Kidney epithelial cell (primary cell): ENCODE data around the gene MXRA7. TPM values are rescaled to one million over a fixed set of nuclear protein-coding genes. Genes with fewer than 3 reads are reported as not detected.
"Not testable (repeated sequence)": the region's sequence is repeated elsewhere in the genome, so short reads cannot be mapped to it uniquely, and the experiment has no call there.

Experiments
- DNase-seq: peaks from one replicate; pipeline ENCODE4 v3.0.0-alpha.2; 2010; ENCODE audit warnings: low read depth
- H3K27me3 ChIP-seq: 2 replicates; pipeline ENCODE4 v1.6.0; 2011; ENCODE audit warnings: low read length; ENCODE audit not compliant: control insufficient read depth, insufficient read depth
- H3K36me3 ChIP-seq: 2 replicates; pipeline ENCODE4 v1.5.1; 2011; ENCODE audit warnings: low read length; ENCODE audit not compliant: control insufficient read depth, insufficient read depth
- H3K4me3 ChIP-seq: 2 replicates; pipeline ENCODE4 v1.5.1; 2011; ENCODE audit warnings: low read depth, mild to moderate bottlenecking, control low read depth, low read length
- CTCF ChIP-seq: IDR thresholded peaks from 2 replicates; pipeline ENCODE4 v1.5.1; 2011; ENCODE audit warnings: mild to moderate bottlenecking, moderate library complexity, low read length, control low read depth, inconsistent platforms; ENCODE audit not compliant: insufficient read depth, poor library complexity, severe bottlenecking
- total RNA-seq: library from RNA; depleted of rRNA; stranded (reverse); fragments of >200 nt; gene quantifications from 2 replicates; pipeline ENCODE4 v1.2.3, GENCODE V29; 2015

The MXRA7 gene
- total RNA-seq, 1 donor from 2014 or later: 110 TPM

GRCh38 chr17:76732734-76733617 is 22.2 kb upstream of the MXRA7 start:
- no peak for DNase-seq
- no peak overlapping the region for H3K4me3 ChIP-seq
- no peak for TF ChIP-seq CTCF

GRCh38 chr17:76731800-76732733 is 21.3 kb upstream of the MXRA7 start:
- H3K4me3 ChIP-seq, H3K36me3 ChIP-seq, H3K27me3 ChIP-seq, DNase-seq: not testable (repeated sequence)

More at GRCh38 chr17:76732734-76733617, 22.2 kb upstream of the MXRA7 start:
- H3K27me3 ChIP-seq: no peaks in the 10 kb centered on the region
- peaks cover 1% of the 10 kb centered on the region for H3K36me3 ChIP-seq

- TF ChIP-seq CTCF: no peak
- DNase-seq: no peak
- no peaks in the 10 kb centered on the region for H3K27me3 ChIP-seq
- H3K36me3 ChIP-seq: peaks cover 1% of the 10 kb centered on the region
- H3K4me3 ChIP-seq: peak overlapping the region; percentile 96
These were observed 17.1 kb upstream of the MXRA7 start for GRCh38 chr17:76727745-76728456.

- Histone ChIP-seq H3K27me3 (no peaks in the 10 kb centered on the region), H3K4me3 (peak within 1 kb of the TSS; percentile 96), H3K36me3 (peaks cover 1% of the 10 kb centered on the region)
- no peak for DNase-seq
- peak; percentile 81 for TF ChIP-seq CTCF
These were observed 16.3 kb upstream of the MXRA7 start, which contains the start of gene METTL23 for GRCh38 chr17:76726776-76727718. Gene METTL23 (plus strand): TSS chr17:76726839. CDS start chr17:76729711, 2,872 bp downstream.

GRCh38 chr17:76726231-76726775 is 15.5 kb upstream of the MXRA7 start, which contains the start of gene JMJD6:
Gene JMJD6 (minus strand): TSS chr17:76726606. CDS start chr17:76726475, 131 bp downstream.
- DNase-seq: peak; percentile 79
- no peak for TF ChIP-seq CTCF
- Histone ChIP-seq H3K36me3 (peaks cover 1% of the 10 kb centered on the region), H3K27me3 (no peaks in the 10 kb centered on the region), H3K4me3 (peak within 1 kb of the TSS; percentile 96)
